OCI-LY3 (cell line): ENCODE measurements around the gene PGM2.

ENCODE experiments used
- H2AFZ ChIP-seq: fragments of 200-600, 300-600 bp; shearing (Covaris generic); 2 replicates; pipeline ENCODE4 v1.6.0; 2014; ENCODE audit warnings: antibody characterized with exemption, low read depth, low read length
- H3K27ac ChIP-seq: fragments of 200-600, 300-600 bp; sonication (generic); 2 replicates; pipeline ENCODE4 v1.5.1; 2014; ENCODE audit warnings: mild to moderate bottlenecking, low read length, moderate library complexity, mixed read lengths
- H3K27me3 ChIP-seq: fragments of 200-600, 300-600 bp; sonication (generic); 2 replicates; pipeline ENCODE4 v1.6.1; 2014; ENCODE audit warnings: low read depth, low read length, mixed read lengths
- H3K36me3 ChIP-seq: fragments of 200-600, 300-600 bp; sonication (generic); replicated peaks from 2 replicates; pipeline ENCODE3; 2014; ENCODE audit warnings: low read depth, low read length, mixed read lengths
- H3K4me1 ChIP-seq: fragments of 300-600, 200-600 bp; sonication (generic); 2 replicates; pipeline ENCODE4 v1.6.1; 2014; ENCODE audit warnings: low read length, mixed read lengths
- H3K4me2 ChIP-seq: fragments of 200-600, 300-600 bp; sonication (generic); 2 replicates; pipeline ENCODE4 v1.6.1; 2014; ENCODE audit warnings: low read length, mixed read lengths
- H3K4me3 ChIP-seq: fragments of 300-600, 200-600 bp; sonication (generic); 2 replicates; pipeline ENCODE4 v1.5.1; 2014; ENCODE audit warnings: antibody characterized with exemption, mild to moderate bottlenecking, low read length, moderate library complexity
- H3K79me2 ChIP-seq: fragments of 300-600, 200-600 bp; shearing (Covaris generic); 2 replicates; pipeline ENCODE4 v1.6.1; 2014; ENCODE audit warnings: mild to moderate bottlenecking, low read length, mixed read lengths
- H3K9ac ChIP-seq: fragments of 300-600, 200-600 bp; shearing (Covaris generic); 2 replicates; pipeline ENCODE4 v1.6.0; 2014; ENCODE audit warnings: mild to moderate bottlenecking, low read length, moderate library complexity
- H3K9me3 ChIP-seq: fragments of 200-600, 300-600 bp; shearing (Covaris generic); 2 replicates; pipeline ENCODE4 v1.6.1; 2014; ENCODE audit warnings: low read length, mixed read lengths; ENCODE audit not compliant: insufficient read depth
- H4K20me1 ChIP-seq: fragments of 200-600, 300-600 bp; sonication (generic); 2 replicates; pipeline ENCODE4 v1.6.1; 2016; ENCODE audit warnings: low read length, mixed read lengths; ENCODE audit not compliant: insufficient read depth
- EZH2phosphoT487 ChIP-seq: fragments of 200-600 bp; shearing (Covaris generic); IDR thresholded peaks from 2 replicates; pipeline ENCODE4 v1.6.1; 2018; ENCODE audit warnings: antibody characterized with exemption, mixed run types, low read depth
- TF ChIP-seq, protein P1 (sequence below): fragments of 200-600, 300-600 bp; sonication (generic); IDR thresholded peaks from 2 replicates; pipeline ENCODE4 v1.5.1; 2014; ENCODE audit warnings: antibody characterized with exemption, low read length, low read depth

PGM2 gene

DNA sequence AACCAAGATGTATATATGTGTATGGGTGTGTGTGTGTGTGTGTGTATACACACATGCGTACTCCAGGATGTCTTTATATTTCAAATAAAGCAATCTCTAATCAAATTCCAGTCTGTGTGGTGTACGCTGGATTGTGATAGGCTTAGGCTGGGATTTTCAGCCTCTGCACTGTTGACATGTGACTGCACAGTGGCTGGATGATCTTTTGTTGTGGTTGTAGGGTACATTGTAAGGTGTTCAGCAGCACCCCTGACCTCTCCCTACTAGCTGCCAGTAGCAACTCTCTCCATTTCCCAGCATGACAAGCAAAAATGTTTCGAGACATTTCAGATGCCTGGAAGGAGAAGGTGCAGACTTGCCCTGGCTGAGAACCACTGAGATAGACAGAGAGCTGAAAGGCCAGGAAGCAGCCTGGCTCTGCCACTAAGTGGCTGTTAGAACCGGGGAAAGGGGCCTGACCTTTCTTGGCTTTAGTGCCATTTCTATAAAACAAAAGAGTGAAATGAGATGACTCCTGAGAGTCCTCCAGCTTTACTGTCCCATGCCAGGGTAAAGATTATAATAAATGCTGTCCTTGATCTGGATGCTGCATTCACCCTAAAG lies 10.5 kb downstream of the PGM2 start:
- Histone ChIP-seq H3K79me2 (no peaks in the 10 kb centered on the region), H3K9ac (no peak overlapping the region), H3K27me3 (no peaks in the 10 kb centered on the region), H3K4me3 (no peak overlapping the region), H2AFZ (no peak overlapping the region), H3K27ac (no peak overlapping the region), H3K4me1 (peaks cover 7% of the 10 kb centered on the region), H3K4me2 (no peak overlapping the region), H4K20me1 (no peaks in the 10 kb centered on the region), H3K9me3 (no peaks in the 10 kb centered on the region), H3K36me3 (peaks cover 27% of the 10 kb centered on the region)
- TF ChIP-seq EZH2phosphoT487: no peak
- TF ChIP-seq, protein P1, sequence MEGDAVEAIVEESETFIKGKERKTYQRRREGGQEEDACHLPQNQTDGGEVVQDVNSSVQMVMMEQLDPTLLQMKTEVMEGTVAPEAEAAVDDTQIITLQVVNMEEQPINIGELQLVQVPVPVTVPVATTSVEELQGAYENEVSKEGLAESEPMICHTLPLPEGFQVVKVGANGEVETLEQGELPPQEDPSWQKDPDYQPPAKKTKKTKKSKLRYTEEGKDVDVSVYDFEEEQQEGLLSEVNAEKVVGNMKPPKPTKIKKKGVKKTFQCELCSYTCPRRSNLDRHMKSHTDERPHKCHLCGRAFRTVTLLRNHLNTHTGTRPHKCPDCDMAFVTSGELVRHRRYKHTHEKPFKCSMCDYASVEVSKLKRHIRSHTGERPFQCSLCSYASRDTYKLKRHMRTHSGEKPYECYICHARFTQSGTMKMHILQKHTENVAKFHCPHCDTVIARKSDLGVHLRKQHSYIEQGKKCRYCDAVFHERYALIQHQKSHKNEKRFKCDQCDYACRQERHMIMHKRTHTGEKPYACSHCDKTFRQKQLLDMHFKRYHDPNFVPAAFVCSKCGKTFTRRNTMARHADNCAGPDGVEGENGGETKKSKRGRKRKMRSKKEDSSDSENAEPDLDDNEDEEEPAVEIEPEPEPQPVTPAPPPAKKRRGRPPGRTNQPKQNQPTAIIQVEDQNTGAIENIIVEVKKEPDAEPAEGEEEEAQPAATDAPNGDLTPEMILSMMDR: no peak

DNA sequence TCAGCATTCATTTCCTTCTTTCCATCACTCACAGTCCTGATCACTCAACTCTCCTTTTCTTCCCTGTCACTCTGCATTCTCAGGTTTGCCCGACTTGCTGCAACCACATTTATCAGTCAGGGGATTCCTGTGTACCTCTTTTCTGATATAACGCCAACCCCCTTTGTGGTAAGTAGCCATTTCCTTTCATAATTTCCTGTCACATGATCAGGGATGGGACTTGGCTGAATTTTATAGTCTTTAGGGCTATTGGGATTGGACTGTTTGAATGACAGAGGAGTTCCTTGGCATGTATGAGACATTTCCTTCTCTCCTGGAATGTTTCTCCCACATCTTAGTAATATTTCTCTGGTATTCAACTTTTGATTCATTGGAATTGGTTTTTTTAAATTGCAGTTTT lies 11.0 kb downstream of the PGM2 start:
- Histone ChIP-seq H3K27ac (no peak overlapping the region), H3K79me2 (no peaks in the 10 kb centered on the region), H2AFZ (no peak overlapping the region), H3K36me3 (peaks cover 27% of the 10 kb centered on the region), H4K20me1 (no peaks in the 10 kb centered on the region), H3K4me1 (peaks cover 7% of the 10 kb centered on the region), H3K9me3 (no peaks in the 10 kb centered on the region), H3K4me3 (no peak overlapping the region), H3K9ac (no peak overlapping the region), H3K27me3 (no peaks in the 10 kb centered on the region), H3K4me2 (no peak overlapping the region)
- no peak for TF ChIP-seq EZH2phosphoT487
- TF ChIP-seq, protein P1: no peak

DNA sequence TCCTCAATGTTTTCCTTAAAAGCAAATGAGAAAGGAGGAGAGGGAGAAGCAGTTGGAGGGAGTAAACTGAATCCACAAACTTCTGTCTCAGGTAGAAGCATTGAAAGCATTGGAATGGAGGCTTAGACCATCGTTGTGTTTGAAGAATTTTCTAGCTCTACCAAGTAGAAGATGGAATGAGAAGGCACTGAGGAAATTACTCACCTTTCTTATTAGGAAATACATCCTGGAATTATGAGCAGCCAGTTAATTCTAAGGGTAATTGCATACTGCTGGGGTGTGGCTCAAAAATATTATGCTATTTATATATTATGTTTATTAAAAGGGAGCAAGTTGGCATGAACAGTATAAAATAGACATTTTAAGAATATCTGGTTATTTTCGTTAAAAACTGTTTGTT lies 12.9 kb downstream of the PGM2 start:
- no peak overlapping the region for H3K4me3 ChIP-seq
- H3K9ac ChIP-seq: no peak overlapping the region
- H2AFZ ChIP-seq: no peak overlapping the region
- H4K20me1 ChIP-seq: no peaks in the 10 kb centered on the region
- H3K79me2 ChIP-seq: no peaks in the 10 kb centered on the region
- peaks cover 7% of the 10 kb centered on the region for H3K4me1 ChIP-seq
- H3K4me2 ChIP-seq: no peak overlapping the region
- no peak for TF ChIP-seq EZH2phosphoT487
- TF ChIP-seq, protein P1: no peak
- no peaks in the 10 kb centered on the region for H3K9me3 ChIP-seq
- H3K27me3 ChIP-seq: no peaks in the 10 kb centered on the region
- H3K27ac ChIP-seq: no peak overlapping the region
- H3K36me3 ChIP-seq: peaks cover 14% of the 10 kb centered on the region

DNA sequence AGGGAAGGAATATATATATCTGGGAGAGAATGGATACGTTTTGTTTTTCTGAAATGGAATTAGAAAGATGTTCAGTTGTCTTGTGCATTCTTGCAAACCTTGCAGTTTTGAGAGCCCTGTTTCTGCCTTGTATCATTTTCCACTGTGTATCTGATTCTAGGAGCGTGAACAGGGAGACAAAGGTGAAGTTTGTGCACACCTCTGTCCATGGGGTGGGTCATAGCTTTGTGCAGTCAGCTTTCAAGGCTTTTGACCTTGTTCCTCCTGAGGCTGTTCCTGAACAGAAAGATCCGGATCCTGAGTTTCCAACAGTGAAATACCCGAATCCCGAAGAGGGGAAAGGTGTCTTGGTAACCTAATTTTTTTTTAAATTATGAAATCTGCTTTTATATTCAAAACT lies 17.7 kb downstream of the PGM2 start:
- H3K4me1 ChIP-seq: no peaks in the 10 kb centered on the region
- H3K9me3 ChIP-seq: no peaks in the 10 kb centered on the region
- H3K9ac ChIP-seq: no peak overlapping the region
- TF ChIP-seq EZH2phosphoT487: no peak
- TF ChIP-seq, protein P1: no peak
- no peak overlapping the region for H3K27ac ChIP-seq
- H3K4me3 ChIP-seq: no peak overlapping the region
- no peak overlapping the region for H3K4me2 ChIP-seq
- no peaks in the 10 kb centered on the region for H3K79me2 ChIP-seq
- no peaks in the 10 kb centered on the region for H4K20me1 ChIP-seq
- H2AFZ ChIP-seq: no peak overlapping the region
- peaks cover 27% of the 10 kb centered on the region for H3K36me3 ChIP-seq
- H3K27me3 ChIP-seq: no peaks in the 10 kb centered on the region
